HEK293T (cell line): Measurements from ENCODE around the gene SULT2B1.

ENCODE experiments used
- CTCF ChIA-PET: fragments of 350-600 bp; formaldehyde crosslinking; extraction: SDS; loops from one replicate; lab custom pipeline; 2021; ENCODE audit warnings: antibody characterized with exemption, inconsistent platforms; lab: Yijun Ruan, JAX
- POLR2A ChIA-PET: fragments of 350-600 bp; formaldehyde crosslinking; extraction: SDS; loops from one replicate; lab custom pipeline; 2020; ENCODE audit warnings: antibody characterized with exemption, inconsistent platforms; lab: Yijun Ruan, JAX
- DNase-seq: peaks from one replicate; pipeline ENCODE4 v3.0.0; 2012; ENCODE audit warnings: mixed read lengths; ENCODE audit errors: extremely low spot score
- ARNT ChIP-seq: fragments of 450-650 bp; IDR thresholded peaks from 2 replicates; pipeline ENCODE4 v1.6.1; 2017; ENCODE audit warnings: mild to moderate bottlenecking
- BHLHE40 ChIP-seq: fragments of 450-650 bp; IDR thresholded peaks from 2 replicates; pipeline ENCODE4 v1.6.1; 2016; ENCODE audit warnings: mild to moderate bottlenecking, moderate library complexity, borderline replicate concordance
- CTBP1 ChIP-seq: fragments of 450-650 bp; IDR thresholded peaks from 2 replicates; pipeline ENCODE4 v1.6.1; 2016; ENCODE audit warnings: borderline replicate concordance
- ELF4 ChIP-seq: fragments of 450-650 bp; IDR thresholded peaks from 2 replicates; pipeline ENCODE4 v1.6.1; 2017; ENCODE audit warnings: antibody characterized with exemption
- FOXA1 ChIP-seq: fragments of 450-650 bp; IDR thresholded peaks from 2 replicates; pipeline ENCODE4 v1.6.1; 2016; ENCODE audit warnings: mild to moderate bottlenecking
- FOXK2 ChIP-seq: fragments of 450-650 bp; IDR thresholded peaks from 2 replicates; pipeline ENCODE4 v1.6.1; 2016; ENCODE audit warnings: mild to moderate bottlenecking
- FOXM1 ChIP-seq: fragments of 450-650 bp; IDR thresholded peaks from 2 replicates; pipeline ENCODE4 v1.6.1; 2017; ENCODE audit warnings: mild to moderate bottlenecking, borderline replicate concordance
- HDGF ChIP-seq: fragments of 450-650 bp; IDR thresholded peaks from 2 replicates; pipeline ENCODE4 v1.6.1; 2017; ENCODE audit warnings: antibody characterized with exemption, borderline replicate concordance
- L3MBTL2 ChIP-seq: fragments of 450-650 bp; conservative IDR thresholded peaks from 2 replicates; pipeline ENCODE4 v1.6.1; 2016; ENCODE audit warnings: mild to moderate bottlenecking
- LEF1 ChIP-seq: fragments of 450-650 bp; IDR thresholded peaks from 2 replicates; pipeline ENCODE4 v1.6.1; 2017; ENCODE audit warnings: mild to moderate bottlenecking, borderline replicate concordance
- NFRKB ChIP-seq: fragments of 450-650 bp; IDR thresholded peaks from 2 replicates; pipeline ENCODE4 v1.6.1; 2016; ENCODE audit warnings: mild to moderate bottlenecking, moderate library complexity
- PKNOX1 ChIP-seq: fragments of 450-650 bp; IDR thresholded peaks from 2 replicates; pipeline ENCODE4 v1.6.1; 2016
- SP1 ChIP-seq: fragments of 450-650 bp; IDR thresholded peaks from 2 replicates; pipeline ENCODE4 v1.6.1; 2017
- SUZ12 ChIP-seq: fragments of 450-650 bp; IDR thresholded peaks from 2 replicates; pipeline ENCODE4 v1.6.1; 2016; ENCODE audit warnings: mild to moderate bottlenecking
- TARDBP ChIP-seq: fragments of 450-650 bp; IDR thresholded peaks from 2 replicates; pipeline ENCODE4 v1.6.1; 2016
- ZNF384 ChIP-seq: fragments of 450-650 bp; IDR thresholded peaks from 2 replicates; pipeline ENCODE4 v1.6.1; 2016

Gene SULT2B1

DNA sequence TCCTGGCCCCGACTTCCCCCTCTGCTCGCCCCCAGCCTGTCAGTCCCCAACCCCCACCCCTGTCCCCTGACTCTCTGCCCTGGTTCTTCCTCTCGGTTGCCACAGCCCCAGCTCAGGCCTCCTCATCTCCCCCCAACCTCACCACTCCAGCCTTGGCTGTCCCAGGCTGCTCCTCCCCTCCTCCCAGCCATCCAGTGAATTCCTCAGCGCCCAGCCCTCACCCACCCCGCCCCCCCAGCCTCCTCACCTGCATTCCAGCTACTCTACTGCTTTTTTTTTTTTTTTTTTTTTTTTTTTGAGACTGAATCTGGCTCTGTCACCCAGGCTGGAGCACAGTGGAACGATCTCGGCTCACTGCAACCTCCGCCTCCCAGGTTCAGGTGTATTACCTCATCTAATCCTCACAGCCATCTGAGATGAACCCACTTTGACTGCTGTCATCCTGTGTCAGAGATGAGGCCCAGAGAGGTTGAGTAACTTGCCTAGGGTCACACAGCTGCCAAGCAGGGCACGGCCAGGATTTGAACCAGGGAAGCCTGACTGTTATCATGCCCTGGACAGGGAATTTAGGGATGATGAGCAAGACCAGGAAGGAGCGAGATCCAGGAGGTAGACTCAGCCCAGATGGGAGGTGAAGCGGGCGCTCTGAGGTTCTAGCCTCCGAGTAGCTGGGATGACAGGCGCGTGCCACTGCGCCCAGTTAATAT lies 2.6 kb downstream of the SULT2B1 start:
- DNase-seq = no peak
- ChIA-PET POLR2A (interaction anchor here (1.0 to 2.0 kb wide), 2 partner anchors 15 to 40 kb away, joined by 4 to 5 read pairs; no protein-coding TSS in a partner anchor), CTCF (no interaction called here)
- TF ChIP-seq SP1 = no peak
- no peak for TF ChIP-seq FOXK2
- TF ChIP-seq ZNF384 = peak; percentile 48; the same call in 1 of the 2 replicates

DNA sequence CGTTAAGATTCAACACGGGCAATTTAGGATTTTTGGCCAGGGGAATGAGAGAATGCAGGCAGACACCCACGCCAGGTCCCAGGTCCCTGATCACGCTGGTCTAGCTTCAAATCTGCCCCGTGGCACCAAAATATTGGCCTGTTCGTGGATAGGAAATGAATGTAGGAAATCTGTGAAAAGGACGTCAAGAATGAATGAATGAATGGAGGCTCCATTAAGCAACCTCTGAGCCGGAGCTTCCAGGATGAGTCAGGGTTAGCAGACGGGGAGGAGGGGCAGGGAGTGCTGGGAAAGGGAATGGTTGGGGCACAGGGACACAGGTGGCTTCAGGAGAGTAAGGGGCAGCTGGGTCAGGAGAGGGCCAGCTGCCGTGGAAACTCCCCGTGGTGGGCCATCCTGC lies 4.2 kb downstream of the SULT2B1 start:
- no peak for TF ChIP-seq FOXK2
- TF ChIP-seq LEF1 = no peak
- TF ChIP-seq CTBP1 = no peak
- TF ChIP-seq ELF4 = no peak
- no peak for TF ChIP-seq SP1
- TF ChIP-seq FOXA1 = no peak
- TF ChIP-seq L3MBTL2 = no peak
- TF ChIP-seq ZNF384 = no peak
- no peak for TF ChIP-seq ARNT
- no peak for TF ChIP-seq FOXM1
- TF ChIP-seq BHLHE40 = no peak
- no peak for TF ChIP-seq TARDBP
- no peak for TF ChIP-seq PKNOX1
- TF ChIP-seq HDGF = no peak
- no peak for TF ChIP-seq NFRKB
- TF ChIP-seq SUZ12 = no peak
- ChIA-PET POLR2A (no interaction called here), CTCF (no interaction called here)
- no peak for DNase-seq

DNA sequence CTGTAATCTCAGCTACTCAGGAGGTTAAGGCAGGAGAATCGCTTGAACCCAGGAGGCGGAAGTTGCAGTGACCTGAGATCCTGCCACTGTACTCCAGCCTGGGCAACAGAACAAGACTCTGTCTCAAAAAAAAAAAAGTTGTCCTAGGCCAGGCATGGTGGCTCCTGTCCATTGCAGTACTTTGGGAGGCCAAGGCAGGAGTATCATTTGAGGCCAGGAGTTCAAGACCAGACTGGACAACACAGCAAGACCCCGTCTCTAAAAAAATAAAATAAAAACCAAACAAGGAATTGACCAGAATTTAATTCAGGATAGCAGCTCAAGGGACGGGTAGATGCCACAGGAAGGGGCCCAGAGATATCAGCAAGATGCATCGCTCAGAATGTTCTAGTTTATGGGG lies 4.9 kb downstream of the SULT2B1 start:
- DNase-seq = no peak
- ChIA-PET POLR2A (no interaction called here), CTCF (no interaction called here)
- TF ChIP-seq FOXM1 (no peak), ZNF384 (no peak), L3MBTL2 (no peak), LEF1 (no peak), HDGF (no peak), SUZ12 (no peak), SP1 (no peak), NFRKB (no peak), FOXA1 (no peak), FOXK2 (no peak), ARNT (no peak), TARDBP (no peak), PKNOX1 (no peak), ELF4 (no peak)

DNA sequence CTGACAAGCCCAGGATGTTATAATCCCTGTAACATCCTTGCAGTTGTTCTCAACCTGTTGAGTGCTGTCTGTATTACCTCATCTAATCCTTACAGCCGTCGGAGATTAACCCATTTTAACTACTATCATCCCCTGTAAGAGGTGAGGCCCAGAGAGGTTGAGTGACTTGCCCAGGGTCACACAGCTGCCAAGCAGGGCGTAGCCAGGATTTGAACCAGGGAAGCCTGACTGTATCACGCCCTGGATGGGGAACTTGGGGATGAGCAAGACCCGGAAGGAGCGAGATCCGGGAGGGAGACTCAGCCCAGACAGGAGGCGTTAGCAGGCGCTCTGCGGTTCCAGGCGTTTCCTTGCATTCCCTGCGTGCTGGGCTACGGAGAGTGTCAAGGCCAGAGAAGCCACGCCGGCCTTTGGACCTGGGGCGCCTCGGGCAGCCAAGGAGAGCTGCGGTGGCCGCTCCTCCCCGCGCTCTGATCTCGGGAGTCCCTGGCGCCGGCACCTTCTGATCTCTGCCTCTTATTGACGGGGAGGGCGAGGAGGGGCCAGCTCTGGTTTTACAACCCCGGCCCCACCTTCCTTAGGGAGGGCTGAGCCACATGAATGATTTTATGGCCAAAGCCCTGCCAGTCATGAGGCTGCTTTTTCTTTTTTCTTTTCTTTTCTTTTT lies 6.2 kb downstream of the SULT2B1 start:
- no peak for TF ChIP-seq L3MBTL2
- TF ChIP-seq NFRKB = no peak
- peak; percentile 89 for TF ChIP-seq PKNOX1
- no peak for TF ChIP-seq FOXM1
- no peak for TF ChIP-seq FOXK2
- no peak for TF ChIP-seq LEF1
- no peak for TF ChIP-seq HDGF
- no peak for TF ChIP-seq SUZ12
- peak; percentile 58 for TF ChIP-seq ZNF384
- DNase-seq = no peak
- CTCF ChIA-PET = no interaction called here
- POLR2A ChIA-PET = interaction anchor here (0.9 to 1.6 kb wide), 3 partner anchors 15 to 61 kb away, joined by 3 to 4 read pairs (median 3); partner anchors contain the start of genes RPL18 and SPHK2

GRCh38 chr19:48560095-48560530 lies 8.1 kb downstream of the SULT2B1 start:
- CTCF ChIA-PET = no interaction called here
- POLR2A ChIA-PET = no interaction called here

More at GRCh38 chr19:48560095-48560530, 8.1 kb downstream of the SULT2B1 start:
- DNase-seq = no peak
- no peak for TF ChIP-seq SUZ12
- TF ChIP-seq FOXK2 = no peak
- no peak for TF ChIP-seq L3MBTL2
- no peak for TF ChIP-seq LEF1
- TF ChIP-seq CTBP1 = no peak
- TF ChIP-seq ZNF384 = no peak
- no peak for TF ChIP-seq TARDBP
- TF ChIP-seq BHLHE40 = no peak
- TF ChIP-seq HDGF = no peak
- TF ChIP-seq PKNOX1 = no peak
- no peak for TF ChIP-seq ELF4
- TF ChIP-seq FOXM1 = no peak
- no peak for TF ChIP-seq NFRKB
- no peak for TF ChIP-seq FOXA1
- TF ChIP-seq ARNT = no peak
- TF ChIP-seq SP1 = no peak
